Activated T-cell treated with anti-CD3 and anti-CD28 coated beads for 1 hour (primary cell): Measurements from ENCODE around the gene AREL1.

Experiments used
- DNase-seq: peaks from one replicate; pipeline ENCODE4 v3.0.0-alpha.2; 2020; ENCODE audit warnings: low read depth

Gene AREL1

DNA sequence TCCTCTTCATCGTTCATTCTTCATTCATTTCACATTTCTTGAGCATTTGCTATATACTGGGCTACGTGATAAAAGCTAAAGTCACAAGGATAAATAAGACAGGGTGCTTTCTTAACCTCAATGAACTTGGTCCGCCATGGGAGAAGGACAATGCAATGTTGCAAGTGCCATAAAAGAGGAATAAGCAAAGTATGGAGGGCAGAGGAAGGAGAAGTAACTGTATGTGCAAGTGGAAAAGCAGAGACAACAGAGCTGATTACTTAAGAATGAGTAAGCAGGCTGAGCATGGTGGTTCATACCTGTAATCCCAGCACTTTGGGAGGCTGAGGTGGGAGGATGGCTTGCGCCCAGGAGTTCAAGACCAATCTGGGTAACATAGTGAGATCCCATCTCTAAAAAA lies 14.4 kb downstream of the AREL1 start:
- no peak for DNase-seq

- no peak for DNase-seq
These were observed 14.9 kb downstream of the AREL1 start for GRCh38 chr14:74697976-74698375.

DNA sequence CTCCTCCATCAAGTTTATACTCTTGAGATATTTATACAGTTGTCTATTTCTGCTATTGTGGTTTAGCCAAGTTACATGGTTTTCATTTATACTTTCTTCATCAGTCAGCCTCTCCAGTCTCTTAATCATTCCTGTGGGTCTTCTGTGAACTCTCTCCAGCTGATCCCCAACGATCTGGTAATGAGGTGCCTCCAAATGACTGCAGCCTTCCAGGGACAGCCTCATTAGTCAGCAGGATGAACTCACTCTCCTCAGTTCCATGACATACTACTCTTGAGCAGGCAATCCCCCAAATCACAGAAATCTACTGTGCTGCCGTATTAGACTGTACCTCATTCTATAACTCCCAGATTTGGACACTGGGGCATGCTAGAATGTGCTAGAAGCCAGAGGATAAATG lies 15.3 kb downstream of the AREL1 start:
- no peak for DNase-seq

DNA sequence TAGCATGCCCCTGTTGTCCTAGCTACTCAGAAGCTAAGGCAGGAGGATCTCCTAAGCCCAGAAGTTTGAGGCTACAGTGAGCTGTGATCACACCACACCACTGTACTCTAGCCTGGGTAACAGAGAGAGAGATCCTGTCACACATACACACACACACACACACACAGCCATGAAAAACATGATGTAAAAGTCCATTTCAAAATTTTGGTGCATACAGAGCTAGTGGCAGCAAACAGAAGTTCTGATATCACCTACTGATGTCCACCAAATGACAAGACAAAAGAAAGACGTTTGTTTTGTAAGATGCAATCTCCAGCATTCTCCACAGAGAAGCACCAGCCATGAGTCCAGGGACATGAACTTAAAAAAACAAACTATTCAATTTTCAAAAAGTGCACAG lies 15.9 kb downstream of the AREL1 start:
- no peak for DNase-seq

- DNase-seq = no peak
These were observed 17.5 kb downstream of the AREL1 start for GRCh38 chr14:74695406-74695805.

- no peak for DNase-seq
These were observed 19.7 kb downstream of the AREL1 start for GRCh38 chr14:74693191-74693590.

GRCh38 chr14:74691456-74691855 lies 21.4 kb downstream of the AREL1 start:
- DNase-seq = no peak

DNA sequence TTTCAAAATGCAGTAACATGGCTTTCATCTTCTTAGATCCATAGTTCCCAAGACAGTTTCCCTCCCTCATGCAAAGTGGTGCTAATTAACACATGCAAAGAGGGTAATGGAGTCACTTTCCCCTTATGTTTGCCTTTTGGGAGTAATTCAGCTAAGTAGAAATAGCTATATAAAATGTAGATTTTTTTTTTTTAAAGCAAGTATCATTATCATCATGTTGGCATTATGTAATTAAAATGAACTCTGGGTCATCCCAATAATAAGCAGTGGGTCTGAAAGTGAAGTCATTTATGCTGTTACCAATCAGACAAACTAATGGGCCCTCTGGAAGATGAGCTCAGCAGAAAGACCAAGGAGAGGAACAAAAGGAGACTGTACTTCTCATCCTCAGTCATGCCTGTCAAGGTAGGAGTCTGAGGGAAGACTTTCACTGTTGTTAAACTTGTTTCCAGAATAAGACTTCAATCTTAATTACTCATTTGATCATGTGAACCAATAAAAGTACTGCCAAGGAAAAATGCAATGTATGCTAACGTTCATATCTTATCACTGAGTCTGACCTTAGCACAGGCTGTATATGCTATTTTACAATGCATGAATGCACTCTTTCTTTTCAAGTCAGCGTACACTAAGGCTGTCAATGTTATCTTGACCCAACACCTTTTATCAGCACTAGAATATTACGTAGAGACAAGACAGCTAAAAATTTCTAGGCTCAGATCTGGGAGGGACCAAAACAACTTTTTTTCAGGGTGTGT lies 26.8 kb downstream of the AREL1 start:
- no peak for DNase-seq

DNA sequence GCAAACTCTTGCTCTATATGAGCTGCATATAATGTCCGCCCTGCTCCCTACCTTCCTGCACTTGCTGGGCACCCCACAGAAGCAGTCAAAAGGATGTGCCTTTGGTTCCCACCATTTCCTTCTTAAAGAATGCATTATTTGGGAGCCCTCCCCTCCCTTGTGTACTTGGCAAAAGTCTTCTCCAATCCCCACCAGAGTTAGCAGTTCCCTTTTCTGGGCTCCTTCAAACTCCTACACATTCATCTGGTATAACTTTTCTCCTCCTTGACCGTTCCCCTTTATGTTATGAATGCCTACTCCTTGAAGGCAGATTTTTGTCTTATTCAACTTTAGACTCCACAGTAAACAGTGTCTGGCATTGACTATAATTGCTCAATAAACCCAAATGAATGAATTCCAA lies 27.8 kb downstream of the AREL1 start:
- no peak for DNase-seq

DNA sequence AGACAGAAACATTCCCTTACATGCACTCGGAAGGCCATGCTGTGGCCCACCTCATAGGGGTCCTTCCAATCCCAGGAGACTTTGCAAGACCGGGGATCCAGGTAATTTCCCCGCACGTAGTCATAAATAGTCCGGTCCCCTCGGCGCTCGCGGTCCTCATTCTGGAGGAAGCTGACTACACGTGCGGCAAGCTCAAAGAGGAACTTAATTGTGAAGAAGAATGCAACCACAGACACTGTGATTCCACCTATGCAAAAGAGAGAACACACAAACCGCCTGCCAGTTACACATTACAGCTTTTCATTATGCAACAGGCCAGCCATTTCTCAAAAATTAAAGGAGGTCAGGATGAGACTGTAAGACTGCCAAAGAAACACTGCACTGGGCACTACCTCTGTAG lies 28.4 kb downstream of the AREL1 start:
- no peak for DNase-seq

- no peak for DNase-seq
These were observed 29.5 kb downstream of the AREL1 start for GRCh38 chr14:74683406-74683805.

- no peak for DNase-seq
These were observed 30.5 kb downstream of the AREL1 start for GRCh38 chr14:74682169-74682952.

DNA sequence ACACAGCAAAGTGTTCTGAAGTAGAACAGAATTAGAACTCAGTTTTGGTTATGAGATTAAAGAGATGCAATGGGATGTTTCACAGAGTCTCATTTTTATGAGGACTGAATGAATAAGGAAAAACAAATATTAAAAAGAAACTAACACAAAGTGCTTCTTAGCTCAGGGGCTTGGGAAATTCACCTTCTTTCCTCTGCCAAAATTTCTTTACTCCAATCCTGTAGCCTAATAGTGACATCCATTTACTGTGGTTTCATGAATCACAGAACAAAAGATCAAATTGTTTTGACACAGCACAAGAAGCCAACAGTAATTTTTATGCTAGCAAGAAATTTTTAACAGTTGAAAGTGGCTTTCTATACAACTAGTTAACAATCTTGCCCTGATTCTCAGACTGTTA lies 37.7 kb downstream of the AREL1 start:
- no peak for DNase-seq

DNA sequence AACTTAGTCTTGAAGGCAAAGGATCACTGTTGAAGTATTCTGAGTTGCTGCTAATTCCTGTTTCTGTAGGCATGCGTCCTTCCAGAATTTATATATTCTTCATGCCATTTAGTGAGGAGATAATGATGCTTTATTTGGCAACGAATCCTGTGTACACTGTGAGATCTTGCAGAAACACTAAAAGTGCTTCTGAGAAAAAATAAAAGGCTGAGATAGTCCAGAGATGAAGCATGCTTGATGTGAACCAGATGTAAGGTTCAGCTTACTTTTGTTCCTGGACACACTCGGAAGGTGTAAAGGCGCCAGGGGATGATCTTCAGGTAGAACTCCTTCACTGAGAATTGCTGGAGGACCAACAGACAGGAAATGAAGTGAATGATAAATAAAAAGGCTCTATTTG lies 39.1 kb downstream of the AREL1 start:
- no peak for DNase-seq

DNA sequence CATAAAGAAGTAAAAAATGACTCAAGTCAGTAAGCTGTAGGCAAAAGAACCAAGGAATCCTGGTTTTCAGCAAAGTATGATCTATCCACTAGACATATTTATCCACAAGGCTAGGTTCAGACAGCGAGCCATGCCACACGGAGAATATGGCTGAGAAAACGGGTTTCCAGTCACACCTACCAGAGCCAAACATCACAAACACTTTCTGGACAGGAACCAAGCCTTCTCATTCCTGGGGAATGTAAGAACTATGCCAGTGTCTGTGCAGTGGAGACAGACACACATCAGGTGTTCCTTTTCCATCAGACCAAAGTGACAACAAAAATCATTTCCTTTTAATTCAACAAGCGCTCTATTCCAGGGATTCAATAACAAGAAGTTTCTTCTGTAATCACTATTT lies 41.1 kb downstream of the AREL1 start:
- no peak for DNase-seq

- DNase-seq = no peak
These were observed 42.0 kb downstream of the AREL1 start for GRCh38 chr14:74670726-74671411.

DNA sequence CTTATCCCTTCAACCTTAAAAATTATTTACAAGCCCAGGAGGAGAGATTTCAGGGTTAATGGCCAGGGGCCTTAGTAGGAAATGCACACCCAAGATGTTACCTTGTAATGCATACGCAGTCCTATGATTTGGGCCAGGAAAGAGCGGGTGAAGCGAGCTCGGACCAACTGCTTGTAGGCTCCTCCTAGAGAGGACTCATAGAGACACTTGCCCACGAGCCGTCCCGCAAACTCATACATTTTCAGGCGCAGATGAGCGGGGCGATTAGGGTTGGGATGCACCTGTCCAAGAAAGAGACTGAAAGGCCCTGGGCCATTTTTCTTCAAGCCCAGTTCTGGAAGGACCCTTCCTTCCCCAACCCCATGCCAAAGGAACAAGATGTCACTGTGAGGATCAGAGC lies 43.0 kb downstream of the AREL1 start:
- no peak for DNase-seq

GRCh38 chr14:74669256-74669655 lies 43.6 kb downstream of the AREL1 start:
- no peak for DNase-seq

GRCh38 chr14:74667758-74668157 lies 45.1 kb downstream of the AREL1 start:
- no peak for DNase-seq

GRCh38 chr14:74664717-74665116 lies 48.2 kb downstream of the AREL1 start:
- DNase-seq = no peak

DNA sequence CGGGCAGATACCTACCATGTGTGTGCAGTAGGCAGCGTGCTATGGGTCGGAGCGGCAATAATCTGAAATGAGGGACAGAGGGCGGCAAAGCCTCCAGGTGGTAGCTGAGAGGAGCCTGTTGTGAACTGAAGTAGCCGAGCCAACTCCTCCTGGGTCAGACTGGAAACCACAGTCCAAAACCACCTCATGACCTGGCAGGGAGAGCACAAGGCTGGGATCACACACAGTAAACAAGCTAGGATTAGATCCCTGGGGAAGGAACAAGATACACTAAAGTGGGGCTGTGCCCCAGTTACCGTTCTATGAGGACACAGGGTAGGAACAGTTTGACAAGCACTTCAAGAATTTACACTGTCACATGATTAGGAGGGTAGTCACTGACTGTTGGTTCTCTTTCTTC lies 49.0 kb downstream of the AREL1 start:
- no peak for DNase-seq

DNA sequence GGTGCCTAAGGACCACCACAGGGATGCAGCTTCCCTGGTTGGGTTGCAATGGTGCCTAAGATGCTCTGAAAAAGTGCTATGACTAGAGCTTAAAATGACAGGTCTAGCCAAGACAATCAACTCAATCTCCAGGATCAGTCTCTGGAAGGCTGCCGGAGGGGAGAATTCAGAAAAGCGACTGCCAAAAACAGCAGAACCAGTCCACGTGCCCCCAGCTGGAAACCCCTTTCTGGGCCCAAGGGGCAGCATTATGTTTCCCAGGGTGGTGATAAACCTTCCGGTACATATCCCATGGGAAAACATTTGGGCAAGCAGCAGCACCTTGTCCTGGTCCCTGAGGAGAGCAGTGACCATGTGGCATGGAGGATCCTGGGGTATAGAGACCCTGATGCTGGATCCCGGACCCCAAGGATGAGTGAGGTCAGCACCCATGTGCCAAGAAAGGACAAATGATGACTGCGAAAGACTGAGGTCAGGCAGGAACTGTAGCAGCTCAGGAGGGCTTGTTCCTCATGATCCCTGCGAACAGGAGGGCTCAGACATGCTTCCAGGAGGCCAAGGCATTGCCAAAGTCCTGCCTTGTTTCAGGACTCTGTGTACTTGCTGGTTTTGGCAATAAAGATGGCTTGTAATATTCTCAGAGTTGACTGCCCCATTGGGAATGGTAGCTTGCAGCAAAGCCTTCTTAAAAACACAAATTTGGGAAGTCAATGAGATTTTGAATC lies 51.0 kb downstream of the AREL1 start:
- no peak for DNase-seq
